HepG2 (cell line): ENCODE results near the gene SCAI. TPM values are rescaled to one million over a fixed set of nuclear protein-coding genes. Genes with fewer than 3 reads are reported as not detected.

Experiments
- ATAC-seq: fragments of 200-7000 bp; cut with Tn5 transposase; 3 replicates; pipeline ENCODE4 v1.9.1; 2020; ENCODE audit warnings: mild to moderate bottlenecking, moderate library complexity
- BruUV-seq: library from RNA; stranded (reverse); fragments of 400-500 nt; replicated peaks from 2 replicates; lab custom pipeline; 2021; lab: Mats Ljungman, UMichigan
- CTCF ChIA-PET: fragments of 300-600 bp; formaldehyde crosslinking; extraction: SDS; loops from one replicate; lab custom pipeline; 2021; ENCODE audit warnings: low total read pairs, inconsistent platforms, low intra/inter-chr PET ratio; lab: Yijun Ruan, JAX
- POLR2A ChIA-PET: fragments of 350-600 bp; sonication (Branson Sonifier 250); formaldehyde crosslinking; loops from one replicate; lab custom pipeline; 2020; ENCODE audit warnings: antibody characterized with exemption, inconsistent platforms; lab: Yijun Ruan, JAX
- DNase-seq: peaks from one replicate; pipeline ENCODE4 v3.0.0-alpha.2; 2015; ENCODE audit warnings: low spot score
- FAIRE-seq: peaks from 3 replicates; lab custom pipeline; 2011; peaks lifted over from hg19 to GRCh38; lab: Jason Lieb, UNC
- H2AFZ ChIP-seq: one replicate; pipeline ENCODE4 v1.6.1; 2011; ENCODE audit warnings: low read length, inconsistent platforms
- H3K27ac ChIP-seq: fragments of 300-600 bp; 3 replicates; pipeline ENCODE4 v1.8.0; 2011; ENCODE audit warnings: mixed run types, mild to moderate bottlenecking, mixed read lengths, low read length, inconsistent platforms; ENCODE audit not compliant: insufficient read depth; ENCODE audit errors: extremely low read length
- H3K27me3 ChIP-seq, 2 experiments: fragments of 200-600 bp in 1 of 2; 2 replicates in 1 of 2; 3 replicates in 1 of 2; pipeline versions ENCODE4 v1.6.0 to v1.8.0; 2011; ENCODE audit warnings: low read length in 2 of 2, mild to moderate bottlenecking in 2 of 2, moderate library complexity in 2 of 2, inconsistent platforms in 1 of 2; ENCODE audit not compliant: insufficient read depth in 2 of 2, control insufficient read depth in 1 of 2
- H3K36me3 ChIP-seq, 2 experiments: fragments of 200-600 bp in 1 of 2; replicated peaks in 1 of 2; 2 replicates in 1 of 2; 3 replicates in 1 of 2; pipeline versions ENCODE4 v1.5.1 to v1.8.0; 2011; ENCODE audit warnings: low read length in 2 of 2, inconsistent platforms in 1 of 2; ENCODE audit not compliant: insufficient read depth in 2 of 2, control insufficient read depth in 1 of 2
- H3K4me1 ChIP-seq: 2 replicates; pipeline ENCODE4 v1.5.1; 2012; ENCODE audit warnings: low read length, inconsistent platforms; ENCODE audit not compliant: insufficient read depth
- H3K4me2 ChIP-seq: 2 replicates; pipeline ENCODE4 v1.6.0; 2011; ENCODE audit warnings: low read depth, low read length, inconsistent platforms
- H3K4me3 ChIP-seq, 3 experiments: fragments of 200-600 bp in 1 of 3; sonication (generic), shearing (Covaris generic) in 1 of 3; replicated peaks in 1 of 3; 2 replicates each; pipeline ENCODE4 v1.5.1; 2011 to 2016; ENCODE audit warnings: low read length in 3 of 3, inconsistent platforms in 2 of 3, low read depth in 2 of 3, mild to moderate bottlenecking in 2 of 3, control low read depth in 1 of 3, mixed read lengths in 1 of 3; ENCODE audit not compliant: insufficient read depth in 1 of 3
- H3K79me2 ChIP-seq: one replicate; pipeline ENCODE4 v1.6.1; 2011; ENCODE audit warnings: low read length, inconsistent platforms; ENCODE audit not compliant: insufficient read depth
- H3K9ac ChIP-seq: 2 replicates; pipeline ENCODE4 v1.6.0; 2011; ENCODE audit warnings: mild to moderate bottlenecking, low read depth, low read length, inconsistent platforms; ENCODE audit not compliant: insufficient read depth
- H3K9me3 ChIP-seq: 2 replicates; pipeline ENCODE4 v1.5.1; 2012; ENCODE audit warnings: mild to moderate bottlenecking, low read length
- H4K20me1 ChIP-seq: 2 replicates; pipeline ENCODE4 v1.6.0; 2011; ENCODE audit warnings: inconsistent platforms, mild to moderate bottlenecking, low read length, moderate library complexity; ENCODE audit not compliant: insufficient read depth
- AFF4 ChIP-seq: sonication (generic); formaldehyde crosslinking; IDR thresholded peaks from 2 replicates; pipeline ENCODE4 v1.4.0; 2020; ENCODE audit warnings: missing genetic modification reagents
- CEBPB ChIP-seq: IDR thresholded peaks from 2 replicates; pipeline ENCODE4 v1.6.1; 2011; ENCODE audit warnings: low read depth, low read length, improper control_type of control experiment, borderline replicate concordance
- ZNF501 ChIP-seq: sonication (generic); formaldehyde crosslinking; IDR thresholded peaks from 2 replicates; pipeline ENCODE4 v1.5.1; 2020; ENCODE audit warnings: mild to moderate bottlenecking, moderate library complexity, missing genetic modification reagents
- WGBS: methylation state at CpG from one replicate; pipeline ENCODE4 v1.1.6; 2017; ENCODE audit warnings: low lambda C conversion rate; 5-methylcytosine and 5-hydroxymethylcytosine counted together
- in situ Hi-C: cut with HindIII; loops from 2 replicates; pipeline ENCODE4 v1.10.0; 2017; ENCODE audit warnings: low pct_unique_long_range_greater_than_20kb; ENCODE audit not compliant: extremely low pct_ligation_motif_present
- intact Hi-C: fragments of 100-400 bp; cut with micrococcal nuclease; formaldehyde crosslinking; loops from one replicate; pipeline ENCODE4 v1.10.0; 2022; ENCODE audit not compliant: unreplicated experiment
- polyA plus RNA-seq, 8 experiments: library from polyadenylated mRNA; depleted of rRNA in 3 of 8; stranded (reverse) in 7 of 8; unstranded in 1 of 8; fragments of >200 nt; fragmentation: Illumina TruSeq in 4 of 8; extraction: Trizol in 4 of 8; gene quantifications; 2 replicates each; pipeline versions ENCODE4 v1.2.1 to v1.2.3, GENCODE V29; 2011 to 2016; ENCODE audit warnings: low read depth in 4 of 8, missing spikeins in 1 of 8, mixed read lengths in 1 of 8; ENCODE audit not compliant: insufficient read depth in 1 of 8
- total RNA-seq, 5 experiments: library from RNA; depleted of rRNA; stranded (reverse); fragments of >200 nt; fragmentation: Illumina TruSeq; extraction: Trizol; gene quantifications; 2 replicates each; pipeline ENCODE4 v1.2.3, GENCODE V29; 2016; ENCODE audit warnings: low read depth in 1 of 5

The SCAI gene
- total and polyA plus RNA-seq, 2 of the 13 experiments (the other 11 are each of a cell fraction or from before 2014, with no cell fraction given), result 4.4 to 8.4 TPM

DNA sequence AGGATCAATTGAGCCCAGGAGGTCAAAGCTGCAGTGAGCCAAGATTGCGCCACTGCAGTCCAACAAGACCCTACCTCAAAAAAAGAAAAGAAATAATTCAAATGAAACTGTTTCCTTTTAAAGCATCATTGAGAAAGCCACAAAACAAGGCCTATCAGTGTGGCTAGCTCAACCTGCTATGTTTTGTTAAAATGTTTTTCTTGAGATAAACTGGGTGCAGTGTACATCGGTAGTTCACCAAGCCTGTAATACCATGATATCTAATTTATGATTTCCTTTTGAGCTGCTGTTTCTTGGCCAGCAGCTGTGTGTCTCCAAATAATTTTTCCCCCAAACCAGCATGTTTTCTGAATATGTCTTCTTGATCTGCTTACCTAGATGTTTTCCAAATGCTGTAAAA, 105.2 kb downstream of the SCAI start:
- WGBS, result 100% methylated on average over 2 of the region's 2 CpGs
- intact Hi-C loops, result no loop called here
- ATAC-seq (no peak), FAIRE-seq (no peak)
- H2AFZ ChIP-seq, result no peak overlapping the region
- H3K4me2 ChIP-seq, result no peak overlapping the region
- ChIA-PET CTCF (no interaction called here), POLR2A (no interaction called here)
- BruUV-seq, result no TSS peak
- H3K9ac ChIP-seq, result no peak overlapping the region
- in situ Hi-C loops, result no loop called here
- no peaks in the 10 kb centered on the region for H3K9me3 ChIP-seq
- H3K79me2 ChIP-seq, result no peaks in the 10 kb centered on the region
- no peaks in the 10 kb centered on the region for H3K27me3 ChIP-seq
- no peak overlapping the region for H3K27ac ChIP-seq
- H3K4me3 ChIP-seq, result no peak overlapping the region
- peaks cover 7% of the 10 kb centered on the region; the same call in 1 of the 2 replicates for H3K4me1 ChIP-seq
- TF ChIP-seq ZNF501 (CRISPR knock-in tag), result no peak
- TF ChIP-seq, all 625 proteins: peak for 0
- DNase-seq, result no peak
- Histone ChIP-seq H4K20me1 (no peaks in the 10 kb centered on the region), H3K36me3 (no peaks in the 10 kb centered on the region; a peak in 1 of 5 replicates)

DNA sequence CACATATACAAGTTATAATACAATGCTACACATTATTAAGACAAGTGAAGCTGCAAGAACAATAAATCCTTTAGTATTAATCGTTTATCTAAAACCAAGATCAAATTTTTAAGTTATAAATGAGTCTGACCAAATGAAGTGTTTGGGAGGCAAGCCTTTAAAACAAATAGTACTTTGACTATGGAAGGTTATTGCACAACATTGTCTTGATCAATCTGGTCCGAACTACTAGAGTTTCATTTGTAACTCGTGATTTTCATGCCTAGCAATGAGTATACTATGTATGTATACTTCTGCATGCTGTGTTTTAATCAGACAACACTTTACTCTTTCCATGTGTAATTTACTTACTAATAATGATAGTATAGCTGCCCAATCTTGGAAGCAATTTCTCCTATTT, 115.3 kb downstream of the SCAI start:
- ATAC-seq (no peak), DNase-seq (no peak), FAIRE-seq (no peak)
- Histone ChIP-seq H3K27me3 (no peaks in the 10 kb centered on the region), H3K4me2 (no peak overlapping the region), H2AFZ (no peak overlapping the region), H3K9me3 (no peaks in the 10 kb centered on the region), H4K20me1 (no peaks in the 10 kb centered on the region), H3K4me3 (no peak overlapping the region), H3K36me3 (peaks cover 3 to 15% of the 10 kb centered on the region in 2 experiments; a peak in 3 of 5 replicates), H3K79me2 (no peaks in the 10 kb centered on the region), H3K4me1 (no peaks in the 10 kb centered on the region), H3K27ac (no peak overlapping the region), H3K9ac (no peak overlapping the region)
- intact Hi-C loops, result no loop called here
- CTCF ChIA-PET, result no interaction called here
- no TSS peak for BruUV-seq
- POLR2A ChIA-PET, result no interaction called here
- WGBS, result 93% methylated on average over 3 of the region's 3 CpGs
- TF ChIP-seq CEBPB (peak; percentile 57; the same call in 1 of the 2 replicates), AFF4 (CRISPR knock-in tag) (no peak)
- in situ Hi-C loops, result loop anchor here (10.0 kb wide), 1 partner anchor 57 kb away; no protein-coding TSS in a partner anchor
